Measurements from ENCODE around the gene DNAJB1.

DNAJB1 gene

GRCh38 chr19:14502334-14503092 lies 15.7 kb downstream of the DNAJB1 start:
- TF ChIP-seq, protein P1, sequence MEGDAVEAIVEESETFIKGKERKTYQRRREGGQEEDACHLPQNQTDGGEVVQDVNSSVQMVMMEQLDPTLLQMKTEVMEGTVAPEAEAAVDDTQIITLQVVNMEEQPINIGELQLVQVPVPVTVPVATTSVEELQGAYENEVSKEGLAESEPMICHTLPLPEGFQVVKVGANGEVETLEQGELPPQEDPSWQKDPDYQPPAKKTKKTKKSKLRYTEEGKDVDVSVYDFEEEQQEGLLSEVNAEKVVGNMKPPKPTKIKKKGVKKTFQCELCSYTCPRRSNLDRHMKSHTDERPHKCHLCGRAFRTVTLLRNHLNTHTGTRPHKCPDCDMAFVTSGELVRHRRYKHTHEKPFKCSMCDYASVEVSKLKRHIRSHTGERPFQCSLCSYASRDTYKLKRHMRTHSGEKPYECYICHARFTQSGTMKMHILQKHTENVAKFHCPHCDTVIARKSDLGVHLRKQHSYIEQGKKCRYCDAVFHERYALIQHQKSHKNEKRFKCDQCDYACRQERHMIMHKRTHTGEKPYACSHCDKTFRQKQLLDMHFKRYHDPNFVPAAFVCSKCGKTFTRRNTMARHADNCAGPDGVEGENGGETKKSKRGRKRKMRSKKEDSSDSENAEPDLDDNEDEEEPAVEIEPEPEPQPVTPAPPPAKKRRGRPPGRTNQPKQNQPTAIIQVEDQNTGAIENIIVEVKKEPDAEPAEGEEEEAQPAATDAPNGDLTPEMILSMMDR (IDR thresholded peaks at IDR 0.05; ENCODE audit: borderline replicate concordance, insufficient read depth, low read depth, low read length) = no peak
- H3K4me3 ChIP-seq (ENCODE audit: low read depth, low read length) = no peak overlapping the region

GRCh38 chr19:14497228-14497921 lies 20.8 kb downstream of the DNAJB1 start:
- no peak overlapping the region for H3K4me3 ChIP-seq (ENCODE audit: low read depth, low read length)
- TF ChIP-seq, protein P1 (IDR thresholded peaks at IDR 0.05; ENCODE audit: borderline replicate concordance, insufficient read depth, low read depth, low read length) = no peak

GRCh38 chr19:14496834-14497227 lies 21.4 kb downstream of the DNAJB1 start:
- TF ChIP-seq, protein P1 (IDR thresholded peaks at IDR 0.05; ENCODE audit: borderline replicate concordance, insufficient read depth, low read depth, low read length) = no peak
- no peak overlapping the region for H3K4me3 ChIP-seq (ENCODE audit: low read depth, low read length)

GRCh38 chr19:14496029-14496833 lies 22.0 kb downstream of the DNAJB1 start, which contains the start of gene GIPC1:
Gene GIPC1 (minus strand): TSS chr19:14496127. CDS start chr19:14482976, 13,151 bp downstream.
- TF ChIP-seq, protein P1 (IDR thresholded peaks at IDR 0.05; ENCODE audit: borderline replicate concordance, insufficient read depth, low read depth, low read length) = no peak
- H3K4me3 ChIP-seq (ENCODE audit: low read depth, low read length) = peak within 1 kb of the TSS; percentile 49

- peak overlapping the region; percentile 49 for H3K4me3 ChIP-seq (ENCODE audit: low read depth, low read length)
- TF ChIP-seq, protein P1 (IDR thresholded peaks at IDR 0.05; ENCODE audit: borderline replicate concordance, insufficient read depth, low read depth, low read length) = no peak
Measured at GRCh38 chr19:14495672-14496028, 22.5 kb downstream of the DNAJB1 start.

- H3K4me3 ChIP-seq (ENCODE audit: low read depth, low read length) = no peak overlapping the region
- TF ChIP-seq, protein P1 (IDR thresholded peaks at IDR 0.05; ENCODE audit: borderline replicate concordance, insufficient read depth, low read depth, low read length) = no peak
Measured at GRCh38 chr19:14494910-14495671, 23.1 kb downstream of the DNAJB1 start.
